WI38 (cell line): ENCODE results near the gene REX1BD.
A peak's percentile ranks its signal among the peaks of the same experiment; 100 is the strongest.

Experiments
- H3K4me3 ChIP-seq: 2 replicates; pipeline ENCODE4 v1.5.1; 2011; ENCODE audit warnings: low read depth, mild to moderate bottlenecking, control low read depth, low read length
- CTCF ChIP-seq: IDR thresholded peaks from 2 replicates; pipeline ENCODE4 v1.5.1; 2012; ENCODE audit warnings: low read depth, mild to moderate bottlenecking, control low read depth, low read length

REX1BD gene

GRCh38 chr19:18633321-18633720 is 44.7 kb downstream of the REX1BD start:
- no peak overlapping the region for H3K4me3 ChIP-seq
- no peak for TF ChIP-seq CTCF

- no peak overlapping the region for H3K4me3 ChIP-seq
- TF ChIP-seq CTCF: no peak
Measured at GRCh38 chr19:18634612-18635297, 46.2 kb downstream of the REX1BD start.

- H3K4me3 ChIP-seq: no peak overlapping the region
- no peak for TF ChIP-seq CTCF
Measured at GRCh38 chr19:18635831-18636182, 47.2 kb downstream of the REX1BD start.

- peak overlapping the region; percentile 95 for H3K4me3 ChIP-seq
- no peak for TF ChIP-seq CTCF
Measured at GRCh38 chr19:18636183-18636968, 47.8 kb downstream of the REX1BD start.

GRCh38 chr19:18636969-18637629 is 48.5 kb downstream of the REX1BD start, which contains the start of gene KLHL26:
Gene KLHL26, plus strand, starts transcription at chr19:18637028. Its CDS starts 27 bp downstream, at chr19:18637055.
- H3K4me3 ChIP-seq: peak within 1 kb of the TSS; percentile 95
- TF ChIP-seq CTCF: no peak

GRCh38 chr19:18637673-18638630 is 49.4 kb downstream of the REX1BD start:
- TF ChIP-seq CTCF: no peak
- H3K4me3 ChIP-seq: peak overlapping the region; percentile 95
